ENCODE data around the gene ARHGAP6. TPM values are rescaled to one million over a fixed set of nuclear protein-coding genes. Genes with fewer than 3 reads are reported as not detected.

The ARHGAP6 gene
- total and polyA plus RNA-seq, 2 of the 13 experiments (the other 11 are each of a cell fraction or from before 2014, with no cell fraction given) = 0.11 TPM; not detected in 1

DNA sequence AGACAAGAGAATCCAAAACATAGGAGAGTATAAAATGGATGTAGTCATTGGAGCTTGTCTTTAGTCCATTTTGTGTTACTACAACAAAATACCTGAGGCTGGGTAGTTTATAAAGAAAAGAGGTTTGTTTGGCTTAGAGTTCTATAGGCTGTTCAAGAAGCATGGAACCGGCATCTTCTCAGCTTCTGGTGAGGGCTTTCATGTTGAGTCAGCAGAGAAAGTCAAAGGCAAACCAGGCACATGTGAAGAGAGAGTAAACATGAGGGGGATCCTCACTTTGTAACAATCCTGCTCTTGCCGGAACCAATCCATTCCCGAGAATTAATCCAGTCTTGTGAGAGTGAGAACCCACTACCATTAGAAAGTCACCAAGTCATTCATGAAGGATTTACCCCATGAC, 562.7 kb downstream of the ARHGAP6 start:
- no peak overlapping the region for H3K9ac ChIP-seq (ENCODE audit: insufficient read depth, low read depth, low read length)
- ATAC-seq (no peak), DNase-seq (ENCODE audit: low spot score) (no peak), FAIRE-seq (no peak)
- ChIA-PET POLR2A (no interaction called here), CTCF (ENCODE audit: low intra/inter-chr PET ratio, low total read pairs) (no interaction called here)
- H3K36me3 ChIP-seq (replicated peaks in 1 of 2; ENCODE audit: control insufficient read depth in 1 of 2, insufficient read depth in 2 of 2, low read length in 2 of 2) = no peaks in the 10 kb centered on the region
- H2AFZ ChIP-seq (ENCODE audit: low read length) = no peak overlapping the region
- H3K4me1 ChIP-seq (ENCODE audit: insufficient read depth, low read length) = peaks cover 33% of the 10 kb centered on the region
- H3K27me3 ChIP-seq (ENCODE audit: control insufficient read depth in 1 of 2, insufficient read depth in 2 of 2, low read length in 2 of 2) = no peaks in the 10 kb centered on the region
- H3K4me2 ChIP-seq (ENCODE audit: low read depth, low read length) = no peak overlapping the region
- in situ Hi-C loops (cut with HindIII; ENCODE audit: extremely low pct_ligation_motif_present, low pct_unique_long_range_greater_than_20kb) (loop anchor here (10.0 kb wide), 2 partner anchors 658 to 908 kb away; no protein-coding TSS in a partner anchor), intact Hi-C loops (cut with micrococcal nuclease; ENCODE audit: unreplicated experiment) (loop anchor here (10.0 kb wide), 1 partner anchor 308 kb away; no protein-coding TSS in a partner anchor)
- H3K9me3 ChIP-seq (ENCODE audit: low read length) = no peaks in the 10 kb centered on the region
- H4K20me1 ChIP-seq (ENCODE audit: insufficient read depth, low read length) = no peaks in the 10 kb centered on the region
- no peak overlapping the region for H3K27ac ChIP-seq (ENCODE audit: extremely low read length, insufficient read depth, low read length)
- H3K4me3 ChIP-seq (replicated peaks in 1 of 3; ENCODE audit: insufficient read depth in 1 of 3, low read depth in 2 of 3, low read length in 3 of 3) = no peak overlapping the region
- no peak for TF ChIP-seq TAF15 (IDR thresholded peaks at IDR 0.05; ENCODE audit: low read depth, low read length, poor library complexity, severe bottlenecking)
- TF ChIP-seq HNRNPK (IDR thresholded peaks at IDR 0.05; ENCODE audit: low read depth, low read length, poor library complexity, severe bottlenecking) = no peak
- no peak for TF ChIP-seq SMAD3 (CRISPR knock-in tag; IDR thresholded peaks at IDR 0.05)
- no TSS peak for BruUV-seq (replicated peaks)
- no peaks in the 10 kb centered on the region for H3K79me2 ChIP-seq (ENCODE audit: insufficient read depth, low read length)
- 86% methylated on average over 1 of the region's 3 CpGs for WGBS (ENCODE audit: low lambda C conversion rate)

DNA sequence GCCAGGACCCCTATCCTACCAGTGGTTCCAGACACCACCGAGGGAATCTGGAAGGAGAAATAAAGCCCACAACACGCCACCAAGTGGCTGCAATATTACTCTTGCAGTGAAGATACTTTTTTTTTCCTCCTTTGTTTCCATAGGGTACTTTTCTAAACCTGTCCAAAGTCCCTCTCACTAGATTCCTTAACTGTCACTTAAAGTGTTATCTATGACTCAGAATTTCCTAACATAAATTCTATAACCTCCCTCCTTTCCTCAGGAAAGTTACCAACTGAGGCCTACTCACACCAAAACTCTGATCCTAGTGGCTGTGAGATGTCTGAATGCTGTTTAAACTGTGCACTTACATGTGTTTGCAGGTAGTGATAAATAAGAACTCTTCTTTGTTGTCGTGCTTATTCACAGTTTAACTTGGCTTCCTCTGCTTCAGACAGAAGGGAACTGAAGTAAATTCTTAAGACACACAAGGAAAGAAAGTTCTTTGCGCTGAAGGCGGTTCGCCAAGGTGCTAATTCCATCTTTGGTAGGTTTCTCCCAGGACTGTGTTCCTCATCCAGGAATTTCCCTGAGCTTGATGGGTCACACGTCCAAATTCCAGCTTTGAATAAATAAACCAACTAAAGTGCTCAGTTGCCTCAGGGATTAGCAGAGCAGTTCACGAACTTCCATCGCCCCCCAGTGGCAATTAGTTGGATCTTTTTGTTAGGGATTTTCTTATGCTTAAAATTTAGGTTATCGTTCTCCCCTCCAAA, 565.3 kb downstream of the ARHGAP6 start:
- 3% methylated on average over 8 of the region's 10 CpGs for WGBS (ENCODE audit: low lambda C conversion rate)
- H3K79me2 ChIP-seq (ENCODE audit: insufficient read depth, low read length) = no peaks in the 10 kb centered on the region
- intact Hi-C loops (cut with micrococcal nuclease; ENCODE audit: unreplicated experiment) (loop anchor here (1.0 to 10.0 kb wide), 3 partner anchors 306 to 910 kb away; no protein-coding TSS in a partner anchor), in situ Hi-C loops (cut with HindIII; ENCODE audit: extremely low pct_ligation_motif_present, low pct_unique_long_range_greater_than_20kb) (loop anchor here (10.0 kb wide), 2 partner anchors 656 to 906 kb away; no protein-coding TSS in a partner anchor)
- H2AFZ ChIP-seq (ENCODE audit: low read length) = peak overlapping the region; percentile 15
- peak; percentile 76 for DNase-seq (ENCODE audit: low spot score)
- no peaks in the 10 kb centered on the region for H3K9me3 ChIP-seq (ENCODE audit: low read length)
- BruUV-seq (replicated peaks) = no TSS peak
- peak overlapping the region; percentile 81 for H3K27ac ChIP-seq (ENCODE audit: extremely low read length, insufficient read depth, low read length)
- H3K36me3 ChIP-seq (replicated peaks in 1 of 2; ENCODE audit: control insufficient read depth in 1 of 2, insufficient read depth in 2 of 2, low read length in 2 of 2) = no peaks in the 10 kb centered on the region
- H3K4me2 ChIP-seq (ENCODE audit: low read depth, low read length) = peak overlapping the region; percentile 69
- no peaks in the 10 kb centered on the region for H4K20me1 ChIP-seq (ENCODE audit: insufficient read depth, low read length)
- ATAC-seq = peak; percentile 90
- ChIA-PET CTCF (ENCODE audit: low intra/inter-chr PET ratio, low total read pairs) (interaction anchor here (1.1 to 1.4 kb wide), 3 partner anchors 503 to 911 kb away, joined by 3 to 9 read pairs (median 3); no protein-coding TSS in a partner anchor), POLR2A (interaction anchor here (0.8 kb wide), 1 partner anchor 11 kb away, joined by 3 read pairs; no protein-coding TSS in a partner anchor)
- no peaks in the 10 kb centered on the region for H3K27me3 ChIP-seq (ENCODE audit: control insufficient read depth in 1 of 2, insufficient read depth in 2 of 2, low read length in 2 of 2)
- FAIRE-seq = peak; percentile 91
- peak overlapping the region; percentile 54; the same call in 1 of the 2 replicates for H3K9ac ChIP-seq (ENCODE audit: insufficient read depth, low read depth, low read length)
- H3K4me1 ChIP-seq (ENCODE audit: insufficient read depth, low read length) = peaks cover 50% of the 10 kb centered on the region
- H3K4me3 ChIP-seq (replicated peaks in 1 of 3; ENCODE audit: insufficient read depth in 1 of 3, low read depth in 2 of 3, low read length in 3 of 3) = no peak overlapping the region; a peak in 1 of 6 replicates
- no peak for TF ChIP-seq MTF1 (CRISPR knock-in tag; IDR thresholded peaks at IDR 0.05)
- TF ChIP-seq GABPA (IDR thresholded peaks at IDR 0.05; ENCODE audit: low read depth, low read length) = no peak
- TF ChIP-seq GABPA (CRISPR knock-in tag; IDR thresholded peaks at IDR 0.05; ENCODE audit: low read depth) = no peak
- TF ChIP-seq ZBTB14 (CRISPR knock-in tag; IDR thresholded peaks at IDR 0.05) = no peak
- no peak for TF ChIP-seq GLI4 (CRISPR knock-in tag; IDR thresholded peaks at IDR 0.05; ENCODE audit: borderline replicate concordance)
- no peak for TF ChIP-seq NFIC (IDR thresholded peaks at IDR 0.05; ENCODE audit: low read length)
- peak; percentile 76 for TF ChIP-seq TEAD3 (CRISPR knock-in tag; optimal IDR thresholded peaks at IDR 0.05; ENCODE audit: borderline replicate concordance)
- TF ChIP-seq, protein P1, sequence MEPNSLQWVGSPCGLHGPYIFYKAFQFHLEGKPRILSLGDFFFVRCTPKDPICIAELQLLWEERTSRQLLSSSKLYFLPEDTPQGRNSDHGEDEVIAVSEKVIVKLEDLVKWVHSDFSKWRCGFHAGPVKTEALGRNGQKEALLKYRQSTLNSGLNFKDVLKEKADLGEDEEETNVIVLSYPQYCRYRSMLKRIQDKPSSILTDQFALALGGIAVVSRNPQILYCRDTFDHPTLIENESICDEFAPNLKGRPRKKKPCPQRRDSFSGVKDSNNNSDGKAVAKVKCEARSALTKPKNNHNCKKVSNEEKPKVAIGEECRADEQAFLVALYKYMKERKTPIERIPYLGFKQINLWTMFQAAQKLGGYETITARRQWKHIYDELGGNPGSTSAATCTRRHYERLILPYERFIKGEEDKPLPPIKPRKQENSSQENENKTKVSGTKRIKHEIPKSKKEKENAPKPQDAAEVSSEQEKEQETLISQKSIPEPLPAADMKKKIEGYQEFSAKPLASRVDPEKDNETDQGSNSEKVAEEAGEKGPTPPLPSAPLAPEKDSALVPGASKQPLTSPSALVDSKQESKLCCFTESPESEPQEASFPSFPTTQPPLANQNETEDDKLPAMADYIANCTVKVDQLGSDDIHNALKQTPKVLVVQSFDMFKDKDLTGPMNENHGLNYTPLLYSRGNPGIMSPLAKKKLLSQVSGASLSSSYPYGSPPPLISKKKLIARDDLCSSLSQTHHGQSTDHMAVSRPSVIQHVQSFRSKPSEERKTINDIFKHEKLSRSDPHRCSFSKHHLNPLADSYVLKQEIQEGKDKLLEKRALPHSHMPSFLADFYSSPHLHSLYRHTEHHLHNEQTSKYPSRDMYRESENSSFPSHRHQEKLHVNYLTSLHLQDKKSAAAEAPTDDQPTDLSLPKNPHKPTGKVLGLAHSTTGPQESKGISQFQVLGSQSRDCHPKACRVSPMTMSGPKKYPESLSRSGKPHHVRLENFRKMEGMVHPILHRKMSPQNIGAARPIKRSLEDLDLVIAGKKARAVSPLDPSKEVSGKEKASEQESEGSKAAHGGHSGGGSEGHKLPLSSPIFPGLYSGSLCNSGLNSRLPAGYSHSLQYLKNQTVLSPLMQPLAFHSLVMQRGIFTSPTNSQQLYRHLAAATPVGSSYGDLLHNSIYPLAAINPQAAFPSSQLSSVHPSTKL (CRISPR knock-in tag; IDR thresholded peaks at IDR 0.05) = peak; percentile 48; the same call in 1 of the 2 replicates
- TF ChIP-seq HES4 (CRISPR knock-in tag; IDR thresholded peaks at IDR 0.05; ENCODE audit: borderline replicate concordance) = no peak

All from HepG2 (cell line).